HepG2 (cell line): ENCODE measurements around the gene USP32. TPM values are rescaled to one million over a fixed set of nuclear protein-coding genes. Genes with fewer than 3 reads are reported as not detected.

ENCODE experiments used
- EEA1 ChIP-seq: sonication (generic); formaldehyde crosslinking; IDR thresholded peaks from 2 replicates; pipeline ENCODE4 v1.5.1; 2020; ENCODE audit warnings: mild to moderate bottlenecking, missing genetic modification reagents, borderline replicate concordance
- ESRRA ChIP-seq: sonication (generic); formaldehyde crosslinking; IDR thresholded peaks from 2 replicates; pipeline ENCODE4 v1.5.1; 2020; ENCODE audit warnings: mild to moderate bottlenecking, low read depth, missing genetic modification reagents
- FOXK2 ChIP-seq: fragments of 450-650 bp; IDR thresholded peaks from 2 replicates; pipeline ENCODE4 v1.6.1; 2016
- ISL2 ChIP-seq: sonication (generic); formaldehyde crosslinking; IDR thresholded peaks from 2 replicates; pipeline ENCODE4 v1.5.0; 2020; ENCODE audit warnings: missing genetic modification reagents
- KMT2A ChIP-seq: sonication (generic); formaldehyde crosslinking; IDR thresholded peaks from 2 replicates; pipeline ENCODE4 v1.4.0; 2020; ENCODE audit warnings: missing genetic modification reagents
- MEF2D ChIP-seq: sonication (generic); formaldehyde crosslinking; IDR thresholded peaks from 2 replicates; pipeline ENCODE4 v1.5.1; 2020; ENCODE audit warnings: mild to moderate bottlenecking, missing genetic modification reagents
- PAXIP1 ChIP-seq: sonication (generic); formaldehyde crosslinking; conservative IDR thresholded peaks from 2 replicates; pipeline ENCODE4 v1.4.0; 2020; ENCODE audit warnings: mild to moderate bottlenecking, missing genetic modification reagents, moderate library complexity
- RBM22 ChIP-seq: fragments of 200-400 bp; formaldehyde crosslinking; optimal IDR thresholded peaks from 2 replicates; pipeline ENCODE3; 2017; ENCODE audit warnings: mild to moderate bottlenecking, low read length, moderate library complexity
- RCOR2 ChIP-seq: IDR thresholded peaks from 2 replicates; pipeline ENCODE4 v1.6.1; 2016; ENCODE audit warnings: missing biosample characterization, missing genetic modification reagents
- SALL2 ChIP-seq: sonication (generic); formaldehyde crosslinking; IDR thresholded peaks from 2 replicates; pipeline ENCODE4 v1.8.1; 2023; ENCODE audit warnings: mild to moderate bottlenecking, missing genetic modification reagents, inconsistent platforms
- SOX5 ChIP-seq: IDR thresholded peaks from 2 replicates; pipeline ENCODE4 v1.6.1; 2016; ENCODE audit warnings: borderline replicate concordance
- SRSF4 ChIP-seq: fragments of 200-400 bp; formaldehyde crosslinking; IDR thresholded peaks from one replicate; pipeline ENCODE4 v1.6.1; 2018; ENCODE audit warnings: mild to moderate bottlenecking, low read depth, low read length, moderate library complexity; ENCODE audit not compliant: poor library complexity, severe bottlenecking
- U2AF2 ChIP-seq: fragments of 200-400 bp; formaldehyde crosslinking; IDR thresholded peaks from 2 replicates; pipeline ENCODE4 v1.6.1; 2017; ENCODE audit warnings: low read depth, mild to moderate bottlenecking, low read length
- ZBTB33 ChIP-seq: sonication (generic); formaldehyde crosslinking; IDR thresholded peaks from 2 replicates; pipeline ENCODE4 v1.4.0; 2020; ENCODE audit warnings: missing genetic modification reagents
- ZFP36 ChIP-seq: fragments of 150-350 bp; IDR thresholded peaks from 2 replicates; pipeline ENCODE4 v1.6.1; 2018; ENCODE audit warnings: borderline replicate concordance, low read length, low read depth; ENCODE audit not compliant: partially characterized antibody
- ZNF720 ChIP-seq: sonication (generic); formaldehyde crosslinking; IDR thresholded peaks from 2 replicates; pipeline ENCODE4 v1.4.0; 2020; ENCODE audit warnings: missing genetic modification reagents
- ZNF737 ChIP-seq: sonication (generic); formaldehyde crosslinking; IDR thresholded peaks from 2 replicates; pipeline ENCODE4 v1.5.0; 2020; ENCODE audit warnings: missing genetic modification reagents, mild to moderate bottlenecking, borderline replicate concordance
- ZNF747 ChIP-seq: sonication (generic); formaldehyde crosslinking; IDR thresholded peaks from 2 replicates; pipeline ENCODE4 v1.8.1; 2023; ENCODE audit warnings: missing genetic modification reagents, mild to moderate bottlenecking, borderline replicate concordance
- ZNF841 ChIP-seq: sonication (generic); formaldehyde crosslinking; IDR thresholded peaks from 2 replicates; pipeline ENCODE4 v1.8.1; 2023; ENCODE audit warnings: missing genetic modification reagents, borderline replicate concordance
- ZSCAN9 ChIP-seq: IDR thresholded peaks from 2 replicates; pipeline ENCODE4 v1.6.1; 2016; ENCODE audit warnings: borderline replicate concordance
- ZZZ3 ChIP-seq: sonication (generic); formaldehyde crosslinking; IDR thresholded peaks from 2 replicates; pipeline ENCODE4 v1.4.0; 2020; ENCODE audit warnings: missing genetic modification reagents, mild to moderate bottlenecking, borderline replicate concordance
- polyA plus RNA-seq, 8 experiments: library from polyadenylated mRNA; depleted of rRNA in 3 of 8; stranded (reverse) in 7 of 8; unstranded in 1 of 8; fragments of >200 nt; fragmentation: Illumina TruSeq in 4 of 8; extraction: Trizol in 4 of 8; gene quantifications; 2 replicates each; pipeline versions ENCODE4 v1.2.1 to v1.2.3, GENCODE V29; 2011 to 2016; ENCODE audit warnings: low read depth in 4 of 8, missing spikeins in 1 of 8, mixed read lengths in 1 of 8; ENCODE audit not compliant: insufficient read depth in 1 of 8
- total RNA-seq, 5 experiments: library from RNA; depleted of rRNA; stranded (reverse); fragments of >200 nt; fragmentation: Illumina TruSeq; extraction: Trizol; gene quantifications; 2 replicates each; pipeline ENCODE4 v1.2.3, GENCODE V29; 2016; ENCODE audit warnings: low read depth in 1 of 5

USP32 gene
- total and polyA plus RNA-seq, 2 of the 13 experiments (the other 11 are each of a cell fraction or from before 2014, with no cell fraction given): 24.9 to 39.9 TPM

- TF ChIP-seq ZBTB33 (CRISPR knock-in tag): peak; percentile 65
- peak; percentile 61; the same call in 1 of the 2 replicates for TF ChIP-seq ZNF841 (CRISPR knock-in tag)
- no peak for TF ChIP-seq SRSF4
- peak; percentile 96 for TF ChIP-seq KMT2A
- peak; percentile 55; the same call in 1 of the 2 replicates for TF ChIP-seq RCOR2
- peak; percentile 99 for TF ChIP-seq EEA1
- peak; percentile 99 for TF ChIP-seq ZSCAN9
- TF ChIP-seq ZNF720 (CRISPR knock-in tag): peak; percentile 89; the same call in 1 of the 2 replicates
- TF ChIP-seq SOX5 (CRISPR knock-in tag): peak; percentile 68; the same call in 1 of the 2 replicates
- no peak for TF ChIP-seq U2AF2
- TF ChIP-seq SALL2 (CRISPR knock-in tag): peak; percentile 95
- no peak for TF ChIP-seq FOXK2
- TF ChIP-seq ESRRA (CRISPR knock-in tag): 0 out of 2 replicates have a peak, but pooled peaks have one; percentile 60
- TF ChIP-seq ZNF747 (CRISPR knock-in tag): no peak
- TF ChIP-seq RBM22: no peak
- TF ChIP-seq ZZZ3 (CRISPR knock-in tag): no peak; the same call in 1 of the 2 replicates
- TF ChIP-seq ISL2 (CRISPR knock-in tag): peak; percentile 86
- TF ChIP-seq PAXIP1 (CRISPR knock-in tag): no peak; the same call in 1 of the 2 replicates
- TF ChIP-seq ZFP36: no peak
- TF ChIP-seq ZNF737 (CRISPR knock-in tag): peak; percentile 96; the same call in 1 of the 2 replicates
- peak; percentile 95 for TF ChIP-seq MEF2D (CRISPR knock-in tag)
Measured at GRCh38 chr17:60139438-60140285, 252.3 kb downstream of the USP32 start (continued).
